NCI-H1436 (cell line): Measurements from ENCODE around the gene PRR15.
"Not testable (repeated sequence)": the region's sequence is repeated elsewhere in the genome, so short reads cannot be mapped to it uniquely, and the experiment has no call there.

Experiments
- DNase-seq: peaks from one replicate; lab custom pipeline; 2025; lab: John Stamatoyannopoulos, UW

The PRR15 gene

GRCh38 chr7:29563590-29564495 lies at the start of gene PRR15:
TSS of gene PRR15 (plus strand) at chr7:29563835. CDS start at chr7:29566330, 2,495 bp downstream.
- peak; percentile 59 for DNase-seq

- DNase-seq, result no peak
Measured at GRCh38 chr7:29516491-29516890, 47.1 kb upstream of the PRR15 start.

GRCh38 chr7:29518616-29519015 lies 45.0 kb upstream of the PRR15 start:
- no peak for DNase-seq

GRCh38 chr7:29523728-29524127 lies 39.9 kb upstream of the PRR15 start:
- no peak for DNase-seq

- DNase-seq, result no peak
Measured at GRCh38 chr7:29527505-29528108, 36.0 kb upstream of the PRR15 start.

- DNase-seq, result not testable (repeated sequence)
Measured at GRCh38 chr7:29528526-29528925, 35.1 kb upstream of the PRR15 start.

- no peak for DNase-seq
Measured at GRCh38 chr7:29538389-29538788, 25.2 kb upstream of the PRR15 start.

GRCh38 chr7:29539471-29539870 lies 24.2 kb upstream of the PRR15 start:
- DNase-seq, result no peak

- DNase-seq, result no peak
Measured at GRCh38 chr7:29547421-29547820, 16.2 kb upstream of the PRR15 start.

GRCh38 chr7:29548823-29549222 lies 14.8 kb upstream of the PRR15 start:
- DNase-seq, result no peak

GRCh38 chr7:29552392-29552791 lies 11.2 kb upstream of the PRR15 start:
- DNase-seq, result no peak

GRCh38 chr7:29555061-29555460 lies 8.6 kb upstream of the PRR15 start:
- DNase-seq, result no peak

GRCh38 chr7:29556405-29557195 lies 7.0 kb upstream of the PRR15 start:
- DNase-seq, result no peak

GRCh38 chr7:29557954-29558353 lies 5.7 kb upstream of the PRR15 start:
- no peak for DNase-seq

- DNase-seq, result no peak
Measured at GRCh38 chr7:29561271-29561670, 2.4 kb upstream of the PRR15 start.

GRCh38 chr7:29562307-29562706 lies 1.3 kb upstream of the PRR15 start:
- DNase-seq, result no peak

- DNase-seq, result no peak
Measured at GRCh38 chr7:29564496-29565223, 1.0 kb downstream of the PRR15 start.

- DNase-seq, result no peak
Measured at GRCh38 chr7:29565224-29565630, 1.6 kb downstream of the PRR15 start.

GRCh38 chr7:29565634-29565981 lies 2.0 kb downstream of the PRR15 start:
- DNase-seq, result no peak

GRCh38 chr7:29565982-29566746 lies 2.5 kb downstream of the PRR15 start:
- DNase-seq, result no peak

- DNase-seq, result no peak
Measured at GRCh38 chr7:29567174-29567573, 3.5 kb downstream of the PRR15 start.
